Measurements from ENCODE around the gene EPHA2.
A peak's percentile ranks its signal among the peaks of the same experiment; 100 is the strongest.
"Not testable (repeated sequence)": the region's sequence is repeated elsewhere in the genome, so short reads cannot be mapped to it uniquely, and the experiment has no call there.

Gene EPHA2

GRCh38 chr1:16155537-16156410 lies at the start of gene EPHA2:
Gene EPHA2, minus strand, starts transcription at chr1:16156069. Its CDS starts 137 bp downstream, at chr1:16155932.
- peak; percentile 85 for DNase-seq (ENCODE audit: low read depth)

- DNase-seq (ENCODE audit: low read depth) = no peak
Measured at GRCh38 chr1:16205334-16205671, 49.4 kb upstream of the EPHA2 start.

- DNase-seq (ENCODE audit: low read depth) = no peak
Measured at GRCh38 chr1:16204634-16205333, 48.9 kb upstream of the EPHA2 start.

- DNase-seq (ENCODE audit: low read depth) = no peak
Measured at GRCh38 chr1:16204216-16204615, 48.3 kb upstream of the EPHA2 start.

GRCh38 chr1:16203550-16203949 lies 47.7 kb upstream of the EPHA2 start:
- DNase-seq (ENCODE audit: low read depth) = no peak

GRCh38 chr1:16202281-16203210 lies 46.7 kb upstream of the EPHA2 start:
- DNase-seq (ENCODE audit: low read depth) = peak; percentile 47

- DNase-seq (ENCODE audit: low read depth) = no peak
Measured at GRCh38 chr1:16199700-16200099, 43.8 kb upstream of the EPHA2 start.

GRCh38 chr1:16199157-16199501 lies 43.3 kb upstream of the EPHA2 start:
- DNase-seq (ENCODE audit: low read depth) = no peak

GRCh38 chr1:16198444-16199156 lies 42.7 kb upstream of the EPHA2 start:
- no peak for DNase-seq (ENCODE audit: low read depth)

- no peak for DNase-seq (ENCODE audit: low read depth)
Measured at GRCh38 chr1:16196874-16197273, 41.0 kb upstream of the EPHA2 start.

- DNase-seq (ENCODE audit: low read depth) = not testable (repeated sequence)
Measured at GRCh38 chr1:16196139-16196538, 40.3 kb upstream of the EPHA2 start.

- peak; percentile 75 for DNase-seq (ENCODE audit: low read depth)
Measured at GRCh38 chr1:16195518-16195905, 39.6 kb upstream of the EPHA2 start.

- DNase-seq (ENCODE audit: low read depth) = no peak
Measured at GRCh38 chr1:16191916-16192546, 36.2 kb upstream of the EPHA2 start.

- no peak for DNase-seq (ENCODE audit: low read depth)
Measured at GRCh38 chr1:16191309-16191708, 35.4 kb upstream of the EPHA2 start.

- DNase-seq (ENCODE audit: low read depth) = no peak
Measured at GRCh38 chr1:16189921-16190621, 34.2 kb upstream of the EPHA2 start.

- DNase-seq (ENCODE audit: low read depth) = no peak
Measured at GRCh38 chr1:16189003-16189402, 33.1 kb upstream of the EPHA2 start.

GRCh38 chr1:16187748-16188401 lies 32.0 kb upstream of the EPHA2 start:
- peak; percentile 69 for DNase-seq (ENCODE audit: low read depth)

- DNase-seq (ENCODE audit: low read depth) = no peak
Measured at GRCh38 chr1:16186655-16187235, 30.9 kb upstream of the EPHA2 start.

- no peak for DNase-seq (ENCODE audit: low read depth)
Measured at GRCh38 chr1:16184557-16185303, 28.9 kb upstream of the EPHA2 start.
